DMS53 treated with DMSO at 0.1 percent for 48 hours (cell line): Measurements from ENCODE around the gene THBD.

Source experiments
- DNase-seq: peaks from one replicate; lab custom pipeline; 2025; ENCODE audit not compliant: unreplicated experiment; lab: John Stamatoyannopoulos, UW

THBD gene

GRCh38 chr20:23017516-23017915 lies 32.0 kb downstream of the THBD start:
- no peak for DNase-seq

DNA sequence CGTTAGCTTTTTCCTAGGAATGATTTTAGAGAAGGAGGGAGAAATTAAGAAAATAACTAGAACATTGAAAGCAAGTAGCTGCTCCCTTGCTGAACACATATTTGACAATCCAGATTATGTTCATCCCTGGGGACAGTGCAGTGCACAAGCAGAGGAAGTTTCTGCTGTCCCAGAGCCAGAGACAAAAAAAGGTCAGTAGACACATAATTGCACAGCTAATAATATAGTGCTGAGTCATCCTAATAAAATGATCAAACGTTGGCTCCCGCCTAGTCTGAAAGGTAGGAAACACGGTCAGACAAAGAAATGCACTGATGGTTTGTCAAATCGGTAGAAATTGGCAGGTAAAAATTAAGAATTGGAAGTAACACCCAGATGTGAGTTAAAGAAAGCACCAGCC lies 36.0 kb downstream of the THBD start:
- no peak for DNase-seq

DNA sequence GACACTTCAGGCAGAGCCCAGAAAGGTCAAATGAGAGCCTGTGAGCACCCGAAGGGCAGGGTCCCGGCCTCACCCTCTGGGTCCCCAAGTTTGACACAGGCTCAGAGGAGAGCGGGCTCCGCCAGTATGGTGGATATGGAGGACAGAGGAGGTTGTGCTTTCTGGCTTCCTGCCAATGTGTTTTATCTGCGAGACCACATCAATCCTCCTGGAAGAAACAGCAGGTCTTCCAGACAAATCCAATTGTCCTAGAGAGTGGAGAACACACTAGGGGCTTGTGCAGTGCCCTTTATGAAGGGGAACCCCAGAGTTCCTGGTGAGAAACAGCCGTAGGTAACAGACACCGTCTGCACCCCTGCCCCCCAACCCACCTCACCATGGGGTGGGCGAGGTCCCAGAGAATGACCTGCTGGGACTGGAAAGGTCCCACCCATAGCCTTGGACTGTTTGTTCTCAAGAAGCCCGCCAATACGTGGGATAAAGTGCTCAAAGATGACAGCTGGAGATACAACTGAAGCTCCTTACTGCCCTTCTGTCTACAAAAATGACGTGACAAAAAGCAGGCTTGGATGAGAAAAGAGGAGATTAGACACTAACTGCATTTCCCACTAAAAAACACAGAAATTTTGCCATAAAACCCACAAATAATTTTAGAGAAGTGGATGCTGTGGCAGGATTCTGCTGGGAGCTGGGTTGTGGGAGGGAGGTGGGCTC lies 38.3 kb downstream of the THBD start:
- DNase-seq, result no peak

DNA sequence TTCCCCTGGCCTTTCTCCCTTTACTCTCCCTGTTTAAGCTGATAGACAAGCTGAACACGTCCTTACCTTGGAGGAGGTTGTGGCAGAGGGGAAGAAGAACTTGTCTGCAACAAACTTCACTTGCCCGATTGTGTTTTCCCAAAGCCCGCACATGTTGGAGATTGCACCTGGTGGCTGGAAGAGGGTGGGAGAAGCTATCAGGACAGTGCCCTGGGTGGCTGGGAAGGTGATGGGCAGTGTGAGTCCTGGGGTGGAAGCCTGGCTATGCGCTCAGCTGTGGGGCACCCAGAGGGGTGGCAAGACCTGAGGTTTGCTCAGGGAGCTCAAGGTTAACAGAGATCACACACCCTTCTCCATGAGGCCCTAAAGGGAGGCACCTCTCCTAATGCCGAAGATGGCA lies 39.4 kb downstream of the THBD start:
- no peak for DNase-seq

DNA sequence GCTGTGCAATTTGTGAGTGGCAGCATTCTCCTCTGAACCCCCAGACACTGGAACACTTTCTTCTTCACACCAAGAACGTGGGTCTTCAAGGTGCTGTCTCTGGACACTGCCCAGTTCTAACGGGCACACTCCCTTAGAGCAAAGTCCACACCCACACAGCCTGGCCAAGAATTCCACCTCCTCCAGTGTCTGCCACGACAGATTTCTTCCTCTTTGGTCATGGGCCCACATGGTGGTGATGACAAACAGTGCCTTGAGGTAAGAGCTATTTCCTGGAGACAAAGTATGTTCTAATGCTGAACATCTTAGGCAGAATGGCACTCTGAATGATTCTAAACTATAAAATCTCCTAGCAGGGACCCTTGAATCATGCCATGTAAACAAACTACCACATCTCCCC lies 39.8 kb downstream of the THBD start:
- no peak for DNase-seq

- DNase-seq, result no peak
Observed at GRCh38 chr20:23008667-23009066, 40.8 kb downstream of the THBD start.

DNA sequence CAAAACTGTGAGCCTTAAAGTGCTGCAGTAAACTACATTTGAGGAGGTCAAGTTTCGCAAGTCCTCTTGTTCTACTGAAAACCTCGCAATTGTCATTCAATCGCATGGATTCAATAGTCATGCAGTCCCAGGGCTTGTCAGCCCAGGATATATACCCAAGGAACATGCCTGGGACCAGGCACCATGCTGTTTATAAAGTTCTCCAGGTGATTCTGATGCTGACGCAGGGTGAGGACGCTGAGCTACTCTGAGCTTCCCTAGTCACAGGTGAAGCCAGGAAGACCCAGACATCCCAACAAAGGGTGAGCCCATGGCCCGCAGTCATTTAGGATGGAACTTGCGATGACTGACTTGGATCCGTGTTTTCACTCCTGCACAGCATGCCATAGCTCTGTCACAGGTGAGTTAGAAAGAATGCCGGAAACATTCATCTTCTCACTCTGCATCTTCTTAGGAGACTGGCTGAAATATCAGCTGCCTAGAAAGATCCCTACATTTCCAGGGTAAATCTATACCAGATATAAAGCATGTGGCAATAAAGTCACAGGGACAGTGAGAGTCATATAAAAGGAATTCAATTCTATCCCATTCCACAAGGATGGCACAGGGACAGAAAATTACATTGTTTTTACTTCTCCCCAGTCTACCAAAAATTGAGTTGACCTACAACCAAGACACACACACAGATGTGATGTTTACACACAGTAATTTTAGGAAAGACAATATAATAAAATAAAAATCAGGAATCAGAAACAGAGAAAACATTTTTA lies 41.4 kb downstream of the THBD start:
- DNase-seq, result no peak

DNA sequence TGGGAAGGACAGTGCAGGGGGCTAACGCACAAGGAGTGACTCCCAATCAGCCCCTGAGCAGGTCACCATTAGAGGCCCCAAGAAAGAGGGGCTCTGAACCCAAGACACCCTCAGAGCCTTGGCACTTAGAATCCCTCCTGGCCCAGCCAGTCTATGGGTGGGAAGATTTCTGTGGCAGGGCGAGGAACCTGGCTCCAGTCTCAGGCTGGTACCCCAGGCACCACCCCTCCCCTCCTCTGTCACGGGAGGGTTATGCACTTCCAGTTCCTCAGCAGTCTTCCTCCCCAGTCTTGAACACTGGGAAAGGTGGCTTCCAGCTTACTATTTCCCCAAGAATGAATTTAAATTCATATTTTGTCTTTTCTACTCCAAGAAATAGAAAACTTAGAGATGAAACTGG lies 42.0 kb downstream of the THBD start:
- no peak for DNase-seq

DNA sequence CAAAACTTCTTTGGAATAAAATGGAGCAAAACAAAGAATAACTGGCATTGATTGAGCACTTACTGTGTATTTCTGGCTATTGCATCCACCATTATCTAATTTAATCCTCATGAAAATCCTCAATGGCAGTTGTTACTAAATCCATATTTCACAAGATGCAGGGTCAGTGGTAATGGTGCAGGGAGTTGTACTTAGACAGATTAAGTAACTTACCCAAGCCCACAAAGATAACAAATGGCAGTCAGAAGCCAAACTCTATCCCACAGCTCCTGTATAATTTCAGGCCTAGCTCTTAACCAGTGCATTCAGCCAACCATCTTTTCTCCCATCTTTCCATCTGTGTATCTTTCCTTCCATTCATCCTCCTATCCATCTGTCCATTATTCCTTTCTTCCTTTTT lies 43.7 kb downstream of the THBD start:
- no peak for DNase-seq

- DNase-seq, result no peak
Observed at GRCh38 chr20:23003881-23004460, 45.5 kb downstream of the THBD start.

GRCh38 chr20:23003077-23003635 lies 46.3 kb downstream of the THBD start:
- no peak for DNase-seq

GRCh38 chr20:23002276-23002675 lies 47.2 kb downstream of the THBD start:
- no peak for DNase-seq

- DNase-seq, result no peak
Observed at GRCh38 chr20:23000232-23000947, 49.1 kb downstream of the THBD start.

GRCh38 chr20:22999756-23000155 lies 49.7 kb downstream of the THBD start:
- DNase-seq, result no peak

DNA sequence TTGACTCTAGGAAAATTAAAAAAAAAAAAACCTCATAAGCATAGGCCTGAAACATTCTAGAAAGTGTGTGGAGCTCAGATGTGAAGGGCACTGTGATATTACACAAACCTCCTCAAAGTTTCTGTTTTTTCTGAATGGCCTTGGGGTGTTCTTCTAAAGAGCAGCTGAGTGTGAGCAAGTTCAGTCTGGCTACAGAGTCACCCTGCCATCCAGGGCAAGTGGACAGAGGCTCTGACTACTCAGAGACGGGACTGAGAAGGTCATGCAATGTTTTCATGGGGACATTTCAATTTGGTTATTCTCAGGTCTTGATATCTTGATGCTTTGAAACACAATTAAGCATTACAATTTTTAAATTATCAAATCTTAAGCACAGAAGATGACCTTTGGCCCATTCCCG lies 51.0 kb downstream of the THBD start:
- no peak for DNase-seq

DNA sequence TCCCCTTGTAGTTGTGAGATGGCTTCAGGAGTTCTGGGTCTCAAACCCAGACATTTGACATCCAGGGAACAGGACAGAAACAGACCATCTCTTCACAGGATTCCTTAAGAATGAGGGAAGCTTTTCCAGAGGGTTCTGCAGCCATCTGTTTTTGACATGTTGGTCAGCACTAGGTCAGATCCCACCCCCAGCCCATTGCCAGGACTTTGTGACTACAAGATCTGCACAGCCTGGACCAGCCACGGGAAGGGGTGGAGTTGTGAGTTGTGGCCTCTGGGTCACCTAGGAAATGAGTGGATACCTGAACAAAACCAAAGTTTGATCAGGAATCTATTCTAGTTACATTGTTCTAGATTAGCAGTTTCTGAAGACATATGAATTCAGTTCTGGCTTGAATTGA lies 53.5 kb downstream of the THBD start:
- no peak for DNase-seq
